GM19043 (cell line): ENCODE results near the gene UIMC1.

Experiments
- ATAC-seq: cut with Tn5 transposase; IDR thresholded peaks from one replicate; pipeline ENCODE4 v1.9.1; 2021; ENCODE audit warnings: low read depth; ENCODE audit not compliant: unreplicated experiment

UIMC1 gene

GRCh38 chr5:176956756-176957155, 49.8 kb downstream of the UIMC1 start:
- no peak for ATAC-seq

GRCh38 chr5:176955895-176956294, 50.7 kb downstream of the UIMC1 start:
- ATAC-seq = no peak

- ATAC-seq = no peak
These were observed 52.5 kb downstream of the UIMC1 start for GRCh38 chr5:176954050-176954449.

- ATAC-seq = no peak
These were observed 53.9 kb downstream of the UIMC1 start for GRCh38 chr5:176952531-176953193.

GRCh38 chr5:176948458-176948857, 58.1 kb downstream of the UIMC1 start:
- ATAC-seq = no peak

- ATAC-seq = no peak
These were observed 58.7 kb downstream of the UIMC1 start for GRCh38 chr5:176947847-176948246.

GRCh38 chr5:176944268-176944667, 62.3 kb downstream of the UIMC1 start:
- ATAC-seq = no peak

- no peak for ATAC-seq
These were observed 62.8 kb downstream of the UIMC1 start for GRCh38 chr5:176943816-176944215.

GRCh38 chr5:176941951-176942350, 64.6 kb downstream of the UIMC1 start:
- no peak for ATAC-seq

- ATAC-seq = no peak
These were observed 68.1 kb downstream of the UIMC1 start for GRCh38 chr5:176938472-176938871.

GRCh38 chr5:176935017-176935416, 71.6 kb downstream of the UIMC1 start:
- ATAC-seq = no peak

GRCh38 chr5:176934309-176934930, 72.2 kb downstream of the UIMC1 start:
- no peak for ATAC-seq

- no peak for ATAC-seq
These were observed 76.9 kb downstream of the UIMC1 start for GRCh38 chr5:176929654-176930053.

- ATAC-seq = no peak
These were observed 79.0 kb downstream of the UIMC1 start for GRCh38 chr5:176927562-176927961.

GRCh38 chr5:176922817-176923216, 83.8 kb downstream of the UIMC1 start:
- no peak for ATAC-seq

- no peak for ATAC-seq
These were observed 84.9 kb downstream of the UIMC1 start for GRCh38 chr5:176921714-176922113.

- no peak for ATAC-seq
These were observed 88.0 kb downstream of the UIMC1 start for GRCh38 chr5:176918613-176919012.

GRCh38 chr5:176916337-176916736, 90.2 kb downstream of the UIMC1 start:
- ATAC-seq = no peak

- ATAC-seq = no peak
These were observed 90.7 kb downstream of the UIMC1 start for GRCh38 chr5:176915906-176916305.

- ATAC-seq = no peak
These were observed 94.5 kb downstream of the UIMC1 start for GRCh38 chr5:176912115-176912514.

- no peak for ATAC-seq
These were observed 97.8 kb downstream of the UIMC1 start for GRCh38 chr5:176908675-176909368.

GRCh38 chr5:176906796-176907195, 99.8 kb downstream of the UIMC1 start:
- ATAC-seq = no peak
